ENCODE results near the gene KCNMB2. TPM values are rescaled to one million over a fixed set of nuclear protein-coding genes. Genes with fewer than 3 reads are reported as not detected.

KCNMB2 gene
- polyA plus RNA-seq, 1 of the 3 experiments (the other 2 are of a cell fraction) = not detected

DNA sequence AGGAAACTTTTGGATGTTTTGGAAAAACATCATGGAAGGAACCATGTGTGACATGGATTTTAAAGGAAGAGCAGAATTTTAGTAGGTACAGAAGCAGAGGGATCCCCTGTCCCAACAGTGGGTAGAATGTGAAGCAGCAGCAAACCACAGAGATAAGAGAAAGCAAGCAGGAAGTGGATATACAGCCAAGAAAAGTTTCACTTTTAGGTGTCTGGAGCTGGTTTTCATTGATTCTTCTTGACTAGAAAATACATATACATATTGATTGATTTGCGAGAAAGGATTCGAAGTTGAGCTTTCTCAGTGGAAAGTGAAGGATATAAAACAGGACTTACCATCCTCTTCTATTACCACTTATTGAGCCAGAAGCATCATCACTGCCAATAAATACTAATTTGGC lies 133.5 kb downstream of the KCNMB2 start (continued):
- TF ChIP-seq, protein P1, sequence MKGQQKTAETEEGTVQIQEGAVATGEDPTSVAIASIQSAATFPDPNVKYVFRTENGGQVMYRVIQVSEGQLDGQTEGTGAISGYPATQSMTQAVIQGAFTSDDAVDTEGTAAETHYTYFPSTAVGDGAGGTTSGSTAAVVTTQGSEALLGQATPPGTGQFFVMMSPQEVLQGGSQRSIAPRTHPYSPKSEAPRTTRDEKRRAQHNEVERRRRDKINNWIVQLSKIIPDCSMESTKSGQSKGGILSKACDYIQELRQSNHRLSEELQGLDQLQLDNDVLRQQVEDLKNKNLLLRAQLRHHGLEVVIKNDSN (IDR thresholded peaks at IDR 0.05; ENCODE audit: borderline replicate concordance, low read depth) = no peak
- no peak for TF ChIP-seq RAD21 (IDR thresholded peaks at IDR 0.05; ENCODE audit: low read length)

DNA sequence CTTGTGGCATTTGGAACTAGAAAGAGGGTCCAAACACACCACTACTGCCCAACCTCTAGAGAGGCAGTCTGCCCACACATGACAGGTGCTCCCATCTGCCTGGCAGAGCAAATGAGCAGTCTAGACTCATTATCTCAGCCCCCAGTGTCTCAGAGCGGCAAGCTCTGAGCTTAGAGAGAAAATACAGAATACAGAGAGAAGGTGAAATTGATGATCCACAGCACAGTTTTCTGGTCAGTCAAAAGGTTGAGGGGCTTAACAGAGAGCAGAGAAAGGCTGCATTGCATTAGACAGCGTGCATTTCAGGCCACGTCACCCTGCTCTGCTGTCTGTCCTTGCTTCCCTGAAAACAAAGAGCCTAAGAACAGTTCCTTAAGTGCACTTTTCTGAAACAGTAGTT lies 135.1 kb downstream of the KCNMB2 start:
- no peak overlapping the region; the same call in 1 of the 2 replicates for H3K4me2 ChIP-seq
- H4K20me1 ChIP-seq (ENCODE audit: insufficient read depth) = no peaks in the 10 kb centered on the region
- no peak overlapping the region for H2AFZ ChIP-seq (ENCODE audit: low read depth)

More for the DNA sequence above, 135.1 kb downstream of the KCNMB2 start:
- H3K4me1 ChIP-seq (ENCODE audit: control insufficient read depth in 1 of 2, insufficient read depth in 2 of 2, low read depth in 1 of 2, low read length in 1 of 2) = no peaks in the 10 kb centered on the region; a peak in 1 of 4 replicates
- H3K9me3 ChIP-seq = no peaks in the 10 kb centered on the region
- no peaks in the 10 kb centered on the region for H3K36me3 ChIP-seq (replicated peaks in 1 of 2; ENCODE audit: control insufficient read depth in 1 of 2, insufficient read depth in 2 of 2, low read length in 1 of 2)
- no peak for DNase-seq
- TF ChIP-seq FOXM1 (IDR thresholded peaks at IDR 0.05; ENCODE audit: low read depth) = no peak
- TF ChIP-seq EP300 (IDR thresholded peaks at IDR 0.05; ENCODE audit: borderline replicate concordance in 1 of 2, low read depth in 1 of 2, low read length in 1 of 2) = no peak
- no peak for TF ChIP-seq FOSL2 (IDR thresholded peaks at IDR 0.05; ENCODE audit: borderline replicate concordance, low read depth)
- no peak for TF ChIP-seq NRF1 (IDR thresholded peaks at IDR 0.05; ENCODE audit: low read depth, low read length)
- TF ChIP-seq NFIC (IDR thresholded peaks at IDR 0.05; ENCODE audit: borderline replicate concordance) = no peak
- no peak for TF ChIP-seq ELF1 (IDR thresholded peaks at IDR 0.05)
- TF ChIP-seq SIN3A (IDR thresholded peaks at IDR 0.05; ENCODE audit: borderline replicate concordance, low read depth, low read length) = no peak
- TF ChIP-seq, protein P1 (IDR thresholded peaks at IDR 0.05; ENCODE audit: borderline replicate concordance, low read depth) = no peak
- no peak for TF ChIP-seq POLR2AphosphoS5 (IDR thresholded peaks at IDR 0.05; ENCODE audit: low read depth, low read length)
- TF ChIP-seq RFX5 (IDR thresholded peaks at IDR 0.05; ENCODE audit: low read length) = no peak
- TF ChIP-seq MXI1 (IDR thresholded peaks at IDR 0.05; ENCODE audit: low read depth, low read length) = no peak
- no peak for TF ChIP-seq GABPA (IDR thresholded peaks at IDR 0.05; ENCODE audit: low read depth)
- no peak for TF ChIP-seq GATA2 (CRISPR knock-in tag; IDR thresholded peaks at IDR 0.05)
- TF ChIP-seq, protein P2, sequence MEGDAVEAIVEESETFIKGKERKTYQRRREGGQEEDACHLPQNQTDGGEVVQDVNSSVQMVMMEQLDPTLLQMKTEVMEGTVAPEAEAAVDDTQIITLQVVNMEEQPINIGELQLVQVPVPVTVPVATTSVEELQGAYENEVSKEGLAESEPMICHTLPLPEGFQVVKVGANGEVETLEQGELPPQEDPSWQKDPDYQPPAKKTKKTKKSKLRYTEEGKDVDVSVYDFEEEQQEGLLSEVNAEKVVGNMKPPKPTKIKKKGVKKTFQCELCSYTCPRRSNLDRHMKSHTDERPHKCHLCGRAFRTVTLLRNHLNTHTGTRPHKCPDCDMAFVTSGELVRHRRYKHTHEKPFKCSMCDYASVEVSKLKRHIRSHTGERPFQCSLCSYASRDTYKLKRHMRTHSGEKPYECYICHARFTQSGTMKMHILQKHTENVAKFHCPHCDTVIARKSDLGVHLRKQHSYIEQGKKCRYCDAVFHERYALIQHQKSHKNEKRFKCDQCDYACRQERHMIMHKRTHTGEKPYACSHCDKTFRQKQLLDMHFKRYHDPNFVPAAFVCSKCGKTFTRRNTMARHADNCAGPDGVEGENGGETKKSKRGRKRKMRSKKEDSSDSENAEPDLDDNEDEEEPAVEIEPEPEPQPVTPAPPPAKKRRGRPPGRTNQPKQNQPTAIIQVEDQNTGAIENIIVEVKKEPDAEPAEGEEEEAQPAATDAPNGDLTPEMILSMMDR (IDR thresholded peaks at IDR 0.05) = no peak
- TF ChIP-seq, protein P3, sequence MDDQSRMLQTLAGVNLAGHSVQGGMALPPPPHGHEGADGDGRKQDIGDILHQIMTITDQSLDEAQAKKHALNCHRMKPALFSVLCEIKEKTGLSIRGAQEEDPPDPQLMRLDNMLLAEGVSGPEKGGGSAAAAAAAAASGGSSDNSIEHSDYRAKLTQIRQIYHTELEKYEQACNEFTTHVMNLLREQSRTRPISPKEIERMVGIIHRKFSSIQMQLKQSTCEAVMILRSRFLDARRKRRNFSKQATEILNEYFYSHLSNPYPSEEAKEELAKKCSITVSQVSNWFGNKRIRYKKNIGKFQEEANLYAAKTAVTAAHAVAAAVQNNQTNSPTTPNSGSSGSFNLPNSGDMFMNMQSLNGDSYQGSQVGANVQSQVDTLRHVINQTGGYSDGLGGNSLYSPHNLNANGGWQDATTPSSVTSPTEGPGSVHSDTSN (IDR thresholded peaks at IDR 0.05) = no peak
- no peak overlapping the region for H3K9ac ChIP-seq
- no peak overlapping the region for H3K27ac ChIP-seq (ENCODE audit: low read depth in 2 of 2, low read length in 1 of 2)
- 15% methylated on average over 3 of the region's 3 CpGs for WGBS (ENCODE audit: low lambda C conversion rate)
- H3K4me3 ChIP-seq (ENCODE audit: low read depth in 2 of 2, low read length in 1 of 2) = no peak overlapping the region
- no peaks in the 10 kb centered on the region for H3K27me3 ChIP-seq (ENCODE audit: insufficient read depth)
- no peaks in the 10 kb centered on the region for H3F3A ChIP-seq (replicated peaks; ENCODE audit: insufficient read depth)
- ChIA-PET CTCF (no interaction called here), POLR2A (no interaction called here)
- H3K79me2 ChIP-seq (ENCODE audit: insufficient read depth) = no peaks in the 10 kb centered on the region
- H3K9me2 ChIP-seq = no peaks in the 10 kb centered on the region

All from SK-N-SH (cell line).